ENCODE results near the gene CKLF.
"Not testable (repeated sequence)": the region's sequence is repeated elsewhere in the genome, so short reads cannot be mapped to it uniquely, and the experiment has no call there.

Gene CKLF

GRCh38 chr16:66569131-66569530 lies 16.8 kb downstream of the CKLF start:
- peak; percentile 84 for DNase-seq (ENCODE audit: low read depth)

DNA sequence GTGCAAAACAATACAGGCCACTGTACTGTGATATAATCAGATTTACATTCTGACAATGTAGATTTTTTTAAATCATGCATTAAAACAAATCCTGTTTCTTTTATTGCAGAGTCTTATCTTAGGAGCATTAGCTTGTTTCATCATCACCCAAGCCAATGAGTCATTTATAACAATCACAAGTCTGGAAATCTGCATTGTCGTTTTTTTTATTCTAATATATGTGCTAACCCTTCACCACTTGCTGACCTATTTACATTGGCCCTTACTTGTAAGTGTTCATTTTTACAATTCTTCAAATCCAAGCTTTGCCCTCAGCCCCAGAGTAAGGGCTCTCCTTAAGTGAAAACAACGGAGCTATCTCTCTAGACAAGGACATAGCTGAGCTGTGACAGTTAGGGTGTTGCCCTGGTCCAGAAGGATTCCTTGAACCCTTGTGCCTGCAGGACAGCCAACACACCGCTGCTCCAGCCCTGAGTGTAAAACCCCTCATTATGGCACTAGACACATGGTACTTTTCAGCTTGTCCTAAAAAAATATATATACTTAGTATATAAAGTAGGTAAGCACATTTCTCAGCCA lies 17.5 kb downstream of the CKLF start:
- peak; percentile 76 for DNase-seq (ENCODE audit: low read depth)

DNA sequence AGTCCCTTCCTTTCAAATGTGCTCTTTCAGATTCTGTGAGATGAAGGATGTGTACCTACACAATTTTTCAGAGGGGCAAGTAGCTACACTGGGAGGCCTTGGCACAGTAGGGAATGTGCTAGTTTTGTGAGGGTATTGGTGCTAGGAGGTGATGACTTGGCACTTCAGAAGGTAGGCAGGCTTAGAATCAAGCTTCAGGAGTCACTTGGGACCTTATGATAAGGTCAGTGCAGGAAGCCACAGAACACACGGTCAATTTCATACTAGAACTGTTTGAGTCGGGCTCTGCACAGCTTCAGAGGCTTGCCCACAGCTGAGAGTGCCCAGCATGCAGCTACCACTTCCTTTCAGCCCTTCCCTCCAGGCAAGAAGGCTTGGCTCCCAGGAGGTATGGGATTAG lies 20.0 kb downstream of the CKLF start:
- no peak for DNase-seq (ENCODE audit: low read depth)

DNA sequence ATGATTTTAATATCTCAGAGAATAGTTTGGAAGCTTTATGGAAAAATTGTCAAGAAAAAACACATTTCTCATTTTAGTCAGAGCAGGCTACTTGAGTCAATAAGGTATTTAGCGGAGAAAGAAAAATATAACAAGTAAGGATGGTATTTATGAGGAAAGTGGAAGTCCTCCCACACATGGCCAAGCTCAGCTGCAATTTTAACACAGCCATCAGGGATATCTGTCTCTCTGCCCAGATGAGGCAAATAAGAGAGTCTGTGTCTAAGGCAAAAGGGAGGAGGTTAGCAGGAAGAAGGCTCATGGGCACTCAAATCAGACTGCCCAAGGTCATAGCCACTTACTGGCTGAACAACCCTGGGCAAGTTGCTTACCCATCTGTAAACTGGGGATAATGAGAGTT lies 21.7 kb downstream of the CKLF start:
- no peak for DNase-seq (ENCODE audit: low read depth)

DNA sequence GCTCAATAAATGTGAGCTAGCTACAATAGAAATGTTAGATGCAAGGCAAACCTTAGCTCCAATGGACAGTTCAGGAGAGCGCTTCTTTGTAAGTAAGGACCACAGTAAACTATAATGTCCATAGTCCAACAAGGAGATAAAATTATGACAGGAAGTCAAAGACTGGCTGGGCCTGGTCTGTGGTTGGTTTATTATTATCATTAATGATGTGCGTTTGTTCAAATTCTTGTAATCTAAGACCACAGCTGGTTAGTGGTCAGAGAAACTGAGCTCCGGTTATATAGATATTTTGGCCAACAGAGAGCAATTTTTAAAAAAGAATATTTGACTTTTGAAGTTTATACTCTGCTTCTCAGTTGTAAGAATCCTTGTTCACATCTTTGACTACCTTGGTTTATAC lies 22.2 kb downstream of the CKLF start:
- DNase-seq (ENCODE audit: low read depth) = no peak

GRCh38 chr16:66575060-66575459 lies 22.7 kb downstream of the CKLF start:
- DNase-seq (ENCODE audit: low read depth) = no peak

DNA sequence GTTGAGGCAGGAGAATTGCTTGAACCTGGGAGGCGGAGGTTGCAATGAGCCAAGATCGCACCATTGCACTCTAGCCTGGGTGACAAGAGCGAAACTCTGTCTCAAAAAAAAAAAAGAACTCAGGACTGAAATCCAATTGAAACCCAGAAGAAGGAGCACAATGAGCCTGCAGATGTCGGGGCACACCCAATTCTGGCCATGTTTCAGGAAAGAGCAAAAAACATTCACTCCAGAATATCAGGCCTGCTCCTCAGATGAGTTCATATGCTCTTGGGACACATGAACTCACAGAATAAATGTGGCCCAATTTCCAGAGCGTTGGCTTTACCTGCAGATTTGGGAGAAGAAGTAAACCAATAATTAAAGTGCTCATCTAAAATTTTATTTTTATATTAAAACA lies 23.9 kb downstream of the CKLF start:
- no peak for DNase-seq (ENCODE audit: low read depth)

DNA sequence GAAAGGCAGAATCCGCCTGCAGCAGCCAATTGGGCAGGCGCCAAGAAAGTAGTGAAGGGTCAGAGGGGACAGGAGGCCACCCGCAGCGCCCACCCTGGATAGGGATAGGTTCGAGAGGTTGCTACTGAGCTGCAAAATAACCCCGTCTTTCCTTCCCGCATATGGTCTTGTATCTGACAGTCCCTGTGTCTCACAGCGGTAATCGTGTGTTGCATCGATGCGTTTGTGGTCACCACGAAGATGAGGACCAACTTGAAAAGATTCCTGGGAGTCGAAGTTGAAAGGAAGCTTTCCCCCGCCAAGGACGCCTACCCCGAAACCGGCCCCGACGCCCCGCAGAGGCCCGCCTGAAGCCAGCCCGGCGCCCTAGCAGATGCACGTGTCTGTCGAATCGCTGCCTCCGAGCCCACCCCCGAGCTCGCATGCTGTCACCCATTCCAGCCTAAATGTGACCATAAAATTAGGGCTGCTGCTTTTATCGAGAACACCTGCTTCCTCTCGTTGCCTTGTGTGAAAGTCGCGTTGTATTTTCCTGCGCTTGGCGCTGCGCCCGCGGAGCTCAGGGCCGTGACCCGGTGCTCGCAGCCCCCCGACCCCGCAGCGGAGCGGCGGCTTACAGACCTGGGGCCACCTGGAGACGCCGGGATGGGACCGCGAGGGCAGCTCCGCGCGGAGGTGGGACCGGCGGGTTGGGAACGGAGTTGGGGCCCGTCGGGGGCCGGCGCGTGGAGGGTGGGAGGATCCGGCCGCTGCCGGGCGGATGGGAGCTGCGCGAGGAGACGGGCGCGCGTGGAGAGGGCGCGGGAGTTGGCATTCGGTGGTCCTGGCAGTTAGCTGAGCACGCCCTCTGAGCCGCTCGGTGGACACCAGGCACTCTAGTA lies 26.5 kb downstream of the CKLF start, which contains the start of gene CMTM2:
Gene CMTM2 (plus strand): TSS at position 813 of the 881 bp plus-strand sequence. CDS start 145 bp downstream, outside the sequence.
- DNase-seq (ENCODE audit: low read depth) = no peak

DNA sequence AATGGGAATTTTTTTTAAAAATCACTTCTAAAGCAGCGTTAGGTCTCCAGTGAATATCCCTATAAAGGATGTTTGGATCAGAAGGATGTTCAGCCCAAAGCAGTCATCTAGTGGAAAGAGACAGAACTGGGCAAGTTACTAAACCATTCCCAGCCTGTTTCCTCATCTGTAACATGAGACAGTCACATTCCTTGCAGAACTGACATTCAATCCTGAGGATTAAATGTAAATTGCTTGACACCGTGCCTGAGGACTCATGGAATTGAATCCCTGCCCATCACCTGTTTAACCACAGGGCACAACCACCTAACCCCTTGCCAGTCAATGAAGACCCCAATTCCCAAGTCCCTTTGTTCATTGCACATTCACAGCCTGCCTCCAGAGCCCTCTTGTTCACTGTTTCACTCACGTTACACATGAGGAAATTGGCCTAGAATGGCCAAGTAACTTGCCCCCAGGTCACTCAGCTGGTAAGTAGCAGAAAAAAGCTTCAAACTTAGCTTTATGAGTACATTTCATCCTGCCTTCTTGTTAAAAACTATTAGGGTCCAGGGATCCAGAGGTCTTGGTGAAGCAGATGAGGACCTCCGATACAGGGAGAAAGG lies 28.3 kb downstream of the CKLF start:
- DNase-seq (ENCODE audit: low read depth) = peak; percentile 67

GRCh38 chr16:66581246-66581952 lies 29.0 kb downstream of the CKLF start:
- no peak for DNase-seq (ENCODE audit: low read depth)

GRCh38 chr16:66585481-66586239 lies 33.3 kb downstream of the CKLF start:
- DNase-seq (ENCODE audit: low read depth) = no peak

GRCh38 chr16:66587881-66588600 lies 35.7 kb downstream of the CKLF start:
- no peak for DNase-seq (ENCODE audit: low read depth)

DNA sequence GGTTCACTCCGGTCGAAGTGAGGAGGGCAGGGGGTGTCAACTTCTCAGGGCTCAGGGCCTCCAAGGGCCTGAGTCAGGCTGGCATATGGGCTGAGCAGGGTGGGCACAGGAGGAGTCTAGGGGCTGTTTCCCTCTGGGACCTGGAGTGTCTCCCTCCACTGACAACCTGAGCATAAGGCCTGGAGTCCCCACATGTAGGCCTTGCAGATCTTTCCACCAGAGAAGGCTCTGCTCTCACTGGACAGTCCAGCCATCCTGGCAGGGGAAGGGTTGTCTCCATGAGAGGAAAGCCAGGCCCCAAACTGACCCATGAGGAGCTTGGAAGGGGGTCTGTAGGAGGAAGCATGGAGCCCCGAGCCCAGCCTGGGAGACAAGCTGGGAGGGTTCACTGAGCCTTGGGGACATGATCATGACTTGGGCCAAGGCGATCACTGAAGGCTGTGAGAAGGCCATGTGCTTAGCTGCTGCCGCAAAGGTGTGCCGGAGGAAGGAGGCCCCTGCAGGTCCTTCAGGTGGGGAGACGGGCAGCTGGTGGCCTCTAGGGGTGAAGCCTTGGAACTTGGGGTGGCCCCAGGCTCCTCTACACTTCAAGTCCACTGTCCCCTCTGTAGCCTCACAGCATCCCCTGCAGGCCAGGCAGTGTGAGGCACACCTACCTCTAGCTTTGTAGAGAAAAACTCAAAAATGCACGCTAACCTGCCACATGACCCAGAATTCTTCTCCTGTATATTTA lies 36.8 kb downstream of the CKLF start:
- DNase-seq (ENCODE audit: low read depth) = peak; percentile 62

GRCh38 chr16:66590322-66590721 lies 37.9 kb downstream of the CKLF start:
- no peak for DNase-seq (ENCODE audit: low read depth)

GRCh38 chr16:66591018-66591417 lies 38.6 kb downstream of the CKLF start:
- DNase-seq (ENCODE audit: low read depth) = no peak

- no peak for DNase-seq (ENCODE audit: low read depth)
These were observed 39.9 kb downstream of the CKLF start for GRCh38 chr16:66592241-66592640.

GRCh38 chr16:66592814-66593213 lies 40.4 kb downstream of the CKLF start:
- DNase-seq (ENCODE audit: low read depth) = no peak

- no peak for DNase-seq (ENCODE audit: low read depth)
These were observed 42.4 kb downstream of the CKLF start for GRCh38 chr16:66594739-66595138.

- not testable (repeated sequence) for DNase-seq (ENCODE audit: low read depth)
These were observed 44.2 kb downstream of the CKLF start for GRCh38 chr16:66596559-66596958.
